Vagina (tissue), 2 donors: Measurements from ENCODE around the gene ABHD16A.

ENCODE experiments used
- POLR2A ChIP-seq, 2 donors: fragments of 450-650 bp; IDR thresholded peaks; one replicate each; pipeline ENCODE4 v1.6.1; 2017; ENCODE audit warnings: antibody characterized with exemption in 2 of 2, mild to moderate bottlenecking in 2 of 2, moderate library complexity in 2 of 2
- POLR2AphosphoS5 ChIP-seq, 2 donors: sonication (generic); formaldehyde crosslinking; IDR thresholded peaks; one replicate each; pipeline ENCODE4 v1.9.0; 2017; ENCODE audit warnings: antibody characterized with exemption in 2 of 2, mild to moderate bottlenecking in 2 of 2, low read depth in 1 of 2; ENCODE audit not compliant: insufficient read depth in 1 of 2
- TF ChIP-seq, protein P1 (sequence below), 3 experiments: fragments of 450-650 bp in 2 of 3; fragments of 200-600 bp in 1 of 3; sonication (generic) in 1 of 3; IDR thresholded peaks; one replicate each; pipeline ENCODE4 v1.5.1; 2017 to 2019; ENCODE audit warnings: antibody characterized with exemption in 3 of 3, mild to moderate bottlenecking in 2 of 3, moderate library complexity in 2 of 3

DNA sequence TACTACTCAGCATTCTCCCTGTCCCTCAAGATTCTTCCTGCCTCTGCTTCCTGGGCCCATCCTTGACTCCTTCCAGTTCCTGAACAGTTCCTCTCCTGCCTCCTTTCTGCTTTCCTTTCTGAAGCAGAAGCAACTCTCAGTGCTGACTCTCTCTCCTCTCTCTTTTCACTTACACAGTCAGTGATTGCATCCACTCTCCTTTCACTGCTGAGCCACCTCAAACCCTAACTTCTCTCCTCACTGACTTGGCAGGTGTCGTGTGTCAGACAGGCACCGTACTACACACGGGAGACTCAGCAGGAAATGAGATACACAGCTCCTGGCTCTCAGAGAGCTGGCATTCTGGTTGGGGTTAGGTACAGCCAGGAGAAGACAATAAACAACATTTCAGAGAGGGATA is 5.6 kb downstream of the ABHD16A start:
- TF ChIP-seq, protein P1, sequence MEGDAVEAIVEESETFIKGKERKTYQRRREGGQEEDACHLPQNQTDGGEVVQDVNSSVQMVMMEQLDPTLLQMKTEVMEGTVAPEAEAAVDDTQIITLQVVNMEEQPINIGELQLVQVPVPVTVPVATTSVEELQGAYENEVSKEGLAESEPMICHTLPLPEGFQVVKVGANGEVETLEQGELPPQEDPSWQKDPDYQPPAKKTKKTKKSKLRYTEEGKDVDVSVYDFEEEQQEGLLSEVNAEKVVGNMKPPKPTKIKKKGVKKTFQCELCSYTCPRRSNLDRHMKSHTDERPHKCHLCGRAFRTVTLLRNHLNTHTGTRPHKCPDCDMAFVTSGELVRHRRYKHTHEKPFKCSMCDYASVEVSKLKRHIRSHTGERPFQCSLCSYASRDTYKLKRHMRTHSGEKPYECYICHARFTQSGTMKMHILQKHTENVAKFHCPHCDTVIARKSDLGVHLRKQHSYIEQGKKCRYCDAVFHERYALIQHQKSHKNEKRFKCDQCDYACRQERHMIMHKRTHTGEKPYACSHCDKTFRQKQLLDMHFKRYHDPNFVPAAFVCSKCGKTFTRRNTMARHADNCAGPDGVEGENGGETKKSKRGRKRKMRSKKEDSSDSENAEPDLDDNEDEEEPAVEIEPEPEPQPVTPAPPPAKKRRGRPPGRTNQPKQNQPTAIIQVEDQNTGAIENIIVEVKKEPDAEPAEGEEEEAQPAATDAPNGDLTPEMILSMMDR (IDR thresholded peaks at IDR 0.05) = no peak
- TF ChIP-seq POLR2A (IDR thresholded peaks at IDR 0.05) (no peak), POLR2AphosphoS5 (IDR thresholded peaks at IDR 0.05; ENCODE audit: insufficient read depth in 1 of 2, low read depth in 1 of 2) (no peak)
